Stomach (tissue), 4 donors: Measurements from ENCODE around the gene PPP2R2C.

Experiments
- CTCF ChIP-seq, 7 experiments: fragments of 450-650 bp in 4 of 7; fragments of 200-600 bp in 3 of 7; sonication (generic) in 3 of 7; IDR thresholded peaks; one replicate each; pipeline ENCODE4 v1.5.1; 2016 to 2019; ENCODE audit warnings: antibody characterized with exemption in 7 of 7, control low read depth in 2 of 7, mild to moderate bottlenecking in 1 of 7
- EP300 ChIP-seq: sonication (generic); formaldehyde crosslinking; IDR thresholded peaks from one replicate; pipeline ENCODE4 v1.6.1; 2017; ENCODE audit warnings: antibody characterized with exemption
- POLR2A ChIP-seq, 4 donors: fragments of 450-650 bp; IDR thresholded peaks; one replicate each; pipeline ENCODE4 v1.6.1; 2016; ENCODE audit warnings: antibody characterized with exemption in 4 of 4, control low read depth in 2 of 4, mild to moderate bottlenecking in 1 of 4, moderate library complexity in 1 of 4
- POLR2AphosphoS5 ChIP-seq, 3 donors: sonication (generic); formaldehyde crosslinking; IDR thresholded peaks; one replicate each; pipeline ENCODE4 v1.6.1; 2016; ENCODE audit warnings: antibody characterized with exemption in 3 of 3

GRCh38 chr4:6460876-6461275, 11.5 kb downstream of the PPP2R2C start:
- no peak for TF ChIP-seq POLR2AphosphoS5 (IDR thresholded peaks at IDR 0.05)
- TF ChIP-seq CTCF (IDR thresholded peaks at IDR 0.05): no peak
- TF ChIP-seq POLR2A (IDR thresholded peaks at IDR 0.05): no peak
- no peak for TF ChIP-seq EP300
